ENCODE results near the gene IL3RA.
"Not testable (repeated sequence)": the region's sequence is repeated elsewhere in the genome, so short reads cannot be mapped to it uniquely, and the experiment has no call there.

IL3RA gene

DNA sequence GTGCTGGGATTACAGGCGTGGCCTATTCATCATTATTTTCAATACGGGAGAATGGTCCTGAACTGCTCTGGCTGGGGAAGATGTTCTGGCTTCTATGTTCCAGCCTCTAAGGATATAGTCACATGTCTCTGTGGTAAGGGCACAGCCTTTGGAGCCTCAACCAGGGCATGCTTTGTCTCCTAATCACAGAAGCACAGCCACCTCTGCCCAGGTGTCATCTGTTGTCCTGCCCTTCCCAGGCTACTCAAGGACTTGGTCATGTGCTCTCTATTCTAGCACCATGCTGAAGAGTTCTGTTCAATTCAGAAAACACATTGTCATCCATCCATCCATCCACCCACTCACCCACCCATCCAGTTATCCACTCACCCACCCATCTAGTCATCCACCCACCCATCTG, 86.6 kb downstream of the IL3RA start:
- no peak for DNase-seq (ENCODE audit: low read depth in 2 of 2)

DNA sequence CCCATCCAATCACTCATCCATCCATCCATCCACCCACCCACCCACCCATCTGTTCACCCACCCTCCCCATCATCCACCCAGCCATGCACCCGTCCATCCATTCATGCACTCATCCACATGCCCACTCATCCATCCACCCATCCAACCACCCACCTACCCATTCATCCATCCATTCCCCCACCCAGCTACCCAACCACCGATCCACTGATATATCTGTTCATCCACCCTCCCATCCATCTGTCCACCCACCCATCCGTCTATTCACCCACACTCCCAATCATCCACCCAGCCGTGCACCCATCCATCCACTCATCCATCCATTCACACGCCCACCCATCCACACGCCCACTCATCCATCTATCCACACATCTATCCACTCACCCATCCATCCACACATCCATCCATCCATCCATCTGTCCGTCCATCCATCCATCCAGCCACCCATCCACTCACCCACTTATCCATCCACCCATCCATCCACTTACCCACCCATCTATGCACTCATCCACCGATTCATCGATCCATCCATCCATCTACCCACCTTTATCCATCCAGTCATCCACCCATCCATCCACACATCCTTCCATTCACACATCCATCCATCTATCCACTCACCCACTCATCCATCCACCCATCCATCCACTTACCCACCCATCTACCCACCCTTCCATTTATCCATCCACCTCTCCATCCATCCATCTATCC, 87.7 kb downstream of the IL3RA start:
- no peak for DNase-seq (ENCODE audit: low read depth in 2 of 2)

GRCh38 chrX:1425381-1425780, 88.8 kb downstream of the IL3RA start:
- no peak for DNase-seq (ENCODE audit: low read depth in 2 of 2)

GRCh38 chrX:1426321-1426720, 89.7 kb downstream of the IL3RA start:
- not testable (repeated sequence) for DNase-seq (ENCODE audit: low read depth in 2 of 2)

DNA sequence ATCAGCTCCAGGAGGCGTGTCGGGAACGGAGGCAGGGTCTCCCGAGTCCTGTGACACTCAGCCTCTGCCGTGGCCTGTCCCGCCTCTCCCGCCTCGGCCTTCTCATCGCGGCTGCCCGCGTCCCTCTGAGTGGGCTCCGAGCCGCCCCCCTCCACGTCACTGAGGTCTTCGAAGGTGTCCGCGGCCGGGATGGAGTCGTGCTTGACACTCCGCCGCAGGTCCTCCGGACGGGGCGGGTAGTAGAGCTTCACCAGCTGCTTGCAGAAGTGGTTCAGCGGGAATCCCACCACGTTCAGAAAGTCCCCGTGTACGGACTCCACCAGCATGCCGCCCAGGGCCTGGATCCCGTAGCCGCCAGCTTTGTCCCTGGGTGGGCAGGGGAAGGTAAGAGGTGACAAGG, 91.2 kb downstream of the IL3RA start:
- DNase-seq (ENCODE audit: low read depth in 2 of 2), result no peak

- no peak for DNase-seq (ENCODE audit: low read depth in 2 of 2)
These were observed 93.9 kb downstream of the IL3RA start for GRCh38 chrX:1430451-1430850.
